Measurements from ENCODE around the gene OSBPL9.

OSBPL9 gene, protein sequence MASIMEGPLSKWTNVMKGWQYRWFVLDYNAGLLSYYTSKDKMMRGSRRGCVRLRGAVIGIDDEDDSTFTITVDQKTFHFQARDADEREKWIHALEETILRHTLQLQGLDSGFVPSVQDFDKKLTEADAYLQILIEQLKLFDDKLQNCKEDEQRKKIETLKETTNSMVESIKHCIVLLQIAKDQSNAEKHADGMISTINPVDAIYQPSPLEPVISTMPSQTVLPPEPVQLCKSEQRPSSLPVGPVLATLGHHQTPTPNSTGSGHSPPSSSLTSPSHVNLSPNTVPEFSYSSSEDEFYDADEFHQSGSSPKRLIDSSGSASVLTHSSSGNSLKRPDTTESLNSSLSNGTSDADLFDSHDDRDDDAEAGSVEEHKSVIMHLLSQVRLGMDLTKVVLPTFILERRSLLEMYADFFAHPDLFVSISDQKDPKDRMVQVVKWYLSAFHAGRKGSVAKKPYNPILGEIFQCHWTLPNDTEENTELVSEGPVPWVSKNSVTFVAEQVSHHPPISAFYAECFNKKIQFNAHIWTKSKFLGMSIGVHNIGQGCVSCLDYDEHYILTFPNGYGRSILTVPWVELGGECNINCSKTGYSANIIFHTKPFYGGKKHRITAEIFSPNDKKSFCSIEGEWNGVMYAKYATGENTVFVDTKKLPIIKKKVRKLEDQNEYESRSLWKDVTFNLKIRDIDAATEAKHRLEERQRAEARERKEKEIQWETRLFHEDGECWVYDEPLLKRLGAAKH

DNA sequence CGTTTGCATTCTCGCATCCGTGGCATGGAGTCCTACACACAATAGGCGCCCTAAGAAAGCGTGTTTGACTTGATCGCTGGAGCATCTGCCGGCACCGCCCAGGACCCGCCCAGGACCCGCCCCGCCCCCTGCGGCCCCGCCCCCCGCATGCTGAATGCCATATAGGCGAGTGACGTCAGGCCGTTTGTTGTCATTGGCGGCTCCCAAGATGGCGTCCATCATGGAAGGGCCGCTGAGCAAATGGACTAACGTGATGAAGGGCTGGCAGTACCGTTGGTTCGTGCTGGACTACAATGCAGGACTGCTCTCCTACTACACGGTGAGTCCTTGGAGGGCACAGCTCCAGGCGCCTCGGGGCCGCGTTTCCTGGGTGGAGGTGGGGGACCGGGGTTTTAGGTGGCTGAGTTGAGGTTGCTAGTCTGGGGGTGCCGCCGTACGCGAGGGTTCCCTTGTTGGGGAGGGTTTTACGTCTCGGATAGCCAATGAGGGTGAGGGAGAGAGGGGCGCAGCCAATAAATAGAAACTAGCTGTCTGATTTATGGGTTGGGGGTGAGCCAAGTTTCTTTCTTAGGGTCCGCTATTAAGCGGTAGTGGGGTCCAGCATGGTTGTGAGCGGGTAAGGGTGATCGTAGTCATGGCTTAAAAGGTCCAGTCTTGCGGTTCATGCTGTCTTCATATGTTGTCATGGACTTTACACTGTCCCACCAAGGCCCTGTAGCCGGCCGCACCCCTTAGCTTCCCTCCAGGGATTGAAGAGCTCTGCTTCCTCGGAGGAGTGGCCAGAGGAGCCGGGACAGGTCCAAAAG, at the start of gene OSBPL9:
Gene OSBPL9 (plus strand): TSS at position 190 of the 806 bp plus-strand sequence. CDS start 19 bp downstream, at position 209.
- FAIRE-seq: no peak

DNA sequence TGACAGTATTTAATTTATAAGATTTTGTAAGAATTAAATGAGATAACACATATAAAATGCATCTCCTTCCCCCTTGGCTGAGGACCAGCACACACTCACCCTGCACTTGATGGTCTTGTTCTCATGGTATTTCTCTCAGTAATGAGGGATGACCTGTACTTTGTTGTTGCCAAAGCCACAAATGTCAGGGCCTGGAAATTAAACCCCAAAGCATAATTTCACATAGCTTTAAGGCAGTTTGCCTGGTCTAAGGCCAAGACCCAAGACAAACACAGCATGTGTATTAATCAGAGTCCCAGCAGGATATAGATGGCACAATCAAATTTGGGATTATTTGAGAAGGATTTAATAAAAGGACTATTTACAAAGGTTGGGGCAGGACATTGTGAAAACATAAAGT, 49.2 kb upstream of the OSBPL9 start:
- no peak for FAIRE-seq

DNA sequence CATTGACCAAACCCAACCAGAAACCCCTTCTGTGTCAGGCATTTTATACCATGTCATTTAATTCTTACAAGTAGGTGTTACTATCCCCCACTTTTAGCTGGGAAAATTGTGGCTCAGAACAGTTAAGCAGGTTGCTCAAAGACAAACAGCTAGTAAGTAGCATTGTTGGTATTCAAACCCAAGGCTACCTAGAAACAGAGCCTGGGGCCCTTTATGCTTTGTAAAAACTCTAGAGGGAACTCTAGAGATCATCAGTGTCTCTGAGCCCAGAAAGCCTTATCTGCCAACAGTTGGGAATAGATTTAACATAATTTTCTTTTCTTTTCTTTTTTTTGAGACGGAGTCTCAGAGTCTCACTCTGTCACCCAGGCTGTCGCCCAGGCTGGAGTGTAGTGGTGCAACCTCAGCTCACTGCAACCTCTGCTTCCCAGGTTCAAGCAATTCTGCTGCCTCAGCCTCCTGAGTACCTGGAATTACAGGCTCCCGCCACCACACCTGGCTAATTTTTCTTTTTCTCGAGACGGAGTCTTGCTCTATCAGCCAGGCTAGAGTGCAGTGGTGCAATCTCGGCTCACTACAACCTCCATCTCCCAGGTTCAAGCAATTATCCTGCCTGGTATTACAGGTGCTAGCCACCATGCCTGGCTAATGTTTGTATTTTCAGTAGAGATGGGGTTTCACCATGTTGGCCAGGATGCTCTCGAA, 48.5 kb upstream of the OSBPL9 start:
- FAIRE-seq: no peak

DNA sequence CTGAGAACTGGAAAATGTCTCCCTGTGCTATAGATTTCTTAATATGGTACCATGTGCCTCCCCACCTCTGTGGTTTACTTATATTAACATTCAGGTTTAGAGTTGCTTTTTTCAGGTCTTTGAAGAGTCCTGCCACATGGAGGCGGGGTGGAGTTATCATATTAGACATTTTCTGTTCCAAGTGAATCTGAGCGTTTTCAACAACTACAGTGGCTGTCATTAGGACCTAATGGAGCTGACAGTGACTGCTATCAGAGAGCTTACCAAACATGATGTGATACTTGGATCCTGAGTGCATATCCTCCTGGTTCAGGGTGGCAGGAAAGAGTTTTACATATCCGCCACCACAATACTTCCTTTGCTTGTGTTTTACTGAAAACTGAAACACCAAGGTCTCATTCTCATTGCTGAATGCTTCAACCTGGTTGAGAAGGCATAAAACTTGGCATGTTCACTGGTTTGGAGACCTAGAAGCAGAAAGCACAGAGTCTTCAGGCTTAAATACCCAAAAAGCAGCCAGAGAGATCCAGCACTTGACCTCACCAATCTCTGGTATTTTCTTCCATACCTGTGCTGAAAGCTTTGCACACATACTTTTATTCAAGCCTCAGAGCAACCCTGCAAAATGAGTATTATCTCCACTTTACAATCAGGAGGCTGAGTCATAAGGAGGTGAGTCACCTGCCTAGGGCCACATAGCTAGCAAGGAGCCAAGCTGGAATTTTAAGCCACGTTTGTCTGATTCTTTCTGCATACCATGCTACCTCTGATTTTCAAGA, 47.4 kb upstream of the OSBPL9 start:
- no peak for FAIRE-seq

DNA sequence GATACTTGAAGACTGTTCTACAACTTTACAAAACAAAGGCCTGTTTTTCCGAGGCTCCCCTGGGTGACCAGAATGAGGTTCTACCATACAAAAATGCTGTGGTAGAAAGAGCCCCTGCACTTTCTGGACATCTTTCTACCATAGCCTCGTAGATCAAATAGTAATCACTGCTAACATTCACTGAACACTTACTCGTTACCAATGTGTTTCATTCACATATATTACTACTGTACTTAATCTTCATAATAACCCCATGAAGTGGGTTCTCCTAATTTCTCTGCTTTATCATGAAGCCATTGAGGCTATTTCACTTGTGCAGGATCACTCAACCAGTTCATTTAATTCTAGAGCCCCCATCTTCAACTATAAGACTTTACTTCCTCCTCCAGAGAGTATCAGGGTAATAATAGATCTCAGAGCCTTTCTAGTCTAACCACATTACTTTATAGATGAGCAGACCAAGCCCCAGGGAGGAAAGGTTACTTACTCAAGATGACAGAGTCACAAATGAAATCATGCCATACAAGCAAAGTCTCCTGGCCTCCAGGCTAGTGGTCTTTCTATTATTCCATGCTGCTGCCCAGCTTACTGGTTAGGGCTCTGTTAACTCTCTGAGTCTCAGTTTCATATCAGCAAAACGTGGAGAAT, 46.7 kb upstream of the OSBPL9 start:
- FAIRE-seq: no peak

DNA sequence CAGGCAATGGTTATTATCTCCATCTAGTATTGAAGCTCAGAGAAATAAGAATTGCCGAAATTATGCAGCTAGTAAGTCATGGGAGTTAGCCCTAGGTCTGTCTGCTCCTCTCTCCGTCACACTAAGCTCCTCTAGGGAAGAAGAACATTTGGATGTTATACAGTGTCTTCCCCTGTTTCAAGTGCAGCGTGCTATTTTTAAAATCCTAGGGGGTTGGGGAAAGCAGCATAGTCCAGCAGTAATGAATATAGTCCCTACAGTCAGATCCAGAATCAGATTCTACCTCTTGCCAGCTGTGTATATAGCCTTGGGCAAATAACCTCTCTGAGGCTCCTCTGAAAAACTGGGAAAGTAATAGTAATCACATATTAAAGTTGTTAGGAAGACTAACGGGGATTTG, 44.5 kb upstream of the OSBPL9 start:
- no peak for FAIRE-seq

DNA sequence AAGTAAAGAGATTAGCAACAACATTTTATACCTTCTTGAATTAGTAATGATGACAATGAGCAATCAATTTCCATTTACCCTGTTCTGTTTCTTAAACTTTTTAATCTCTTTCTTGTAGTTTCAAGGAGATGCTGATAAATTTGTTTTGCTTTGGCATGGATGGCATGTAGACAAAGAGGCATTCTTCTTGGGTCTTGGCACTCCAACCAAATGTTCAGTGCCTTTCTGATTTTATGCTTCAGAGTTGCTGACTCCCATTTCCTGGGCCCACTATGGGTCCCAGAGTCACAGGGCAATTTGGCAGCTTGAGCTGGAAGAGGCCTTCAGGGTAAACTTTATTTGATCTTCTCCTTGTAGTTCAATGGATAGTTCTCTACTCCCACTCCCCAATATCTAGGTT, 42.1 kb upstream of the OSBPL9 start:
- no peak for FAIRE-seq

DNA sequence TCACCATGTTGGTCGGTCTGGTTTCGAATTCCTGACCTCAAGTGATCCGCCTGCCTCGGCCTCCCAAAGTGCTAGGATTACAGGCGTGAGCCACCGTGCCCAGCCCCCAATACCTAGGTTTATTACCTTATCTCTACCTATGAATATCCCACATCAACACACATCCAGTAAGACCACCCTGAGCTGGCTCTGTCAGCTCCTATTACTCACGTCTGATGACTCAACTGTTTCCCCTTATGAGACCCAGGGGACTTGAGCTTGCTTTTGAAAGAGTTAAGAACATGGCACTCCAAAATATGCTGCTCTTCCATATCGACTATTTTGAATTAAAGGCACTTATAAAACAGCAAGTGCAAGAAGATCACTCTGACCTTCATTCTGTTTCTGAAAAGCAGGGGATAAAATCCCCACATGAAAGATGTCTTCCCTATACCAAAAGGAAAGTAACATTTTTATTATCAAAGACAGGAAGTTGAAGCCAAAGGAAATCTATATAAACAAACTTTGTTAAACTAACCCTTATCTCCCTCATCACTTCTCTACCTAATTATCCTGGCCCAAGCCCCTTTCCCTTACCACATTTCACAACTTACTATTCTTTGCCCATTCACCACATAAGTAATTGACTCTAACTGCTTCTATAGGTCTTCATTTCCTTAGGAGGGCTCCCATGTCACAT, 41.3 kb upstream of the OSBPL9 start:
- no peak for FAIRE-seq

DNA sequence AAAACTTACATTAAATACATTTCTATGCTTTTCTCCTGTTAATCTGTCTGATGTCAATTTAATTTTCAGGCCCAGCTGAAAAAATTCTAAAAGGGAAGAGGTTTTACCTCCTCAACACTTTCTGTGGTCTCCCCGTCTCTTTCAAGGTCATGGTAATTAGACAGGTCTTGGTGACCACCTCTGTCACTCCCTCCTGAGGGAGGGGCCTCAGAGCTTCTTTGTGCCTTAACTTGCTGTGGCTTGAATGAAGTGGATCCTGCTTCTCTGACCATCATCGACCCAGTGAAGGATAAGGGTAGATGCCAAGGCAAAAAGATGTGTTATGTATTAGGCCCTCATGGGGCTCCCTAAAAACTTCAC, 40.8 kb upstream of the OSBPL9 start:
- FAIRE-seq: no peak

DNA sequence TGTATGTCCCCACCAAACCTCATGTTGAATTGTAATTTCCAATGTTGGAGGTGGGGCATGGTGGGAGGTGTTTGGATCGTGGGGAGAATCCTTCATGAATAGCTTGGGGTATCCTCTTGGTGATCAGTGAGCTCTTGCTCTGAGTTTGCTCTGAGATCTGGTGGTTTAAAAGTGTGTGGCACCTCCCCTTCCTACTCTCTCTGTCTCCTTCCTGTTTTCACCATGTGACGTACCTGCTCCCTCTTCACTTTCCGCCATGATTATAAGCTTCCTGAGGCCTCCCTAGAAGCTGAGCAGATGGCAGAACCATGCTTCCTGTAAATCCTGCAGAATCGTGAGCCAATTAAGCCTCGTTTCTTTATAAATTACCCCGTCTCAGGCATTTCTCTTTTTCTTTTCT, 40.0 kb upstream of the OSBPL9 start:
- no peak for FAIRE-seq

DNA sequence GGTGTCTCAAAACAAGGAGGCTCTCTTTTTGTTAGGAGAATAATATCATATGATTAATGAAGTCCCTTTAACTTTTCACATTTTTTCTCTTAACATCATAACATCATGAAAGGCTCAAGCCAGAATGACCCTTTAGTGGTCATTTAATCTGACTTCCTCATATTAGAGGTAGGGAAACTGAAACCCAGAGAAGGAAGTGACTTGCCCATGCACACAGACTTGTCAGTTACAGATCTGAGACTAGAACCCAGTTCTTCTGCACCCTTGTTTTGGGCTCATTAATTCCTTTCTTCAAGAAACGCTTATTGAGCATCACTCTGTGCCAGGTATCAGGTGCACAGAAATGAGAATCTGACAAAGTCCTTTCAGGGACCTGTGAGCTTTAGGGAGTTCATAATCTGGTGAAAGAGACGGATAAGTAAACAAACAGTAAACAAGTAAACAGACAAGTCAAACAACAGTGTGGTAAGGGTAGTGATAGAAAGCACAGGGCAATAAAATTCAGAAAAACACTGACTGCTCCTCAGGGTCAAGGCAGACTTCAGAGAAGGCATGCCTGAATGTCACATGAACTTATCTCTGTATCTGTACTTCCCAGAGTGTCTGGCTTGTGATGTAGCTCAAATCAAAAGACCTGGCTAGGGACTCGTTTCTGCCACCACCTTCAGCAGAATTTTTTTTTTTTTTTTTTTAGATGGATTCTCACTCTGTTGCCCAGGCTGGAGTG, 38.3 kb upstream of the OSBPL9 start:
- FAIRE-seq: no peak

DNA sequence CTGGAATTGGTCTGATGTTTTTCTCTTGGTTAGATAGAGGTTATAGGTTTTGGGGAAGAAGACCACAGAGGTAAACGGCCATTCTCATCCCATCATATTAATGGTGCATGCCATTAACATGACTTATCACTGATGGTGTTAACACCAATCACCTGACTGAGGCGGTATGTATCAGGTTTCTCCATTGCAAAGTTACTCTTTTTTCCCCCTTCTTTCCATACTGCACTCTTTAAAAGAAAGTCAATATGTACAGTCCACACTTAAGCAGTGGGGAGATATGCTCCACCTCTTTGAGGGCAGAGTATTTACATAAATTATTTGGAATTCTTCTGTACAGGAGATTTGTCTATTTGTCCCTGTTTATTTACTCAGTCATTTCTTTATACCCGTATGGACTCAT, 35.7 kb upstream of the OSBPL9 start:
- FAIRE-seq: no peak

DNA sequence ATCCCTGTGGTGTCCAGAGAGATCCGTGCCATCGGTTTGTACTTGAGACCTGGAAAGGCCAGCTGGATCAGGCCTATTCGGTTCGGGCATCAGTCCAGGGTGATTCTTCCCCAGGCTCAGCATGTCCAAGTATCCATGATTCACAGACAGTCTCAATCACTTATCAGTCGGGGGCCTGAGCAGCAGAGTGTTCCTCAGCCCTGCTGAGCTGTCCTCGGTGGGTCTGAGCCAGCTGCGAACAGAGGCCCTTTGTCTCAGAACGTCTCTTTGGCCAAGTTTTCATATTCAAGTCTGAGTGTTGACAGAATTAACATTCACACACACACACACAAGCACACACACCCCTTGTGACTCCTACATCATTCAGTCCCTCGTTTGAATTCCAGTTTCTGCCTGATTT, 33.4 kb upstream of the OSBPL9 start:
- no peak for FAIRE-seq

DNA sequence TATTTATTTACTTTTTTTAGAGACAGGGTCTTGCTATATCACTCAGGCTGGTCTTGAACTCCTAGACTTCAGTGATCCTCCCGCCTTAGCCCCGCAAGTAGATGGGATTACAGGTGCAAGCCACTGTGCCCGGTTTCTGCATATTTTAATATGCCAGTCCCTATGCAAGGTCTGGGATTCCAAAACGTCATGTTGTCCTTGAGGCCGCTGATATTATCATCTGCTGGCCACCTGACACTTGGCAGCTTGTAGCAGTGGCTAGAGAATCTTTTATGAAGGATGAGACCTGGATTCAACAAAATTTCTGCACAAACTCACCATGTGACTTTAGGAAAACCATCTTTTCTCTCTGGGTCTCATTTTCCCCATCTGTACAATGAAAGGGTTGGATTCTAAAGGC, 32.9 kb upstream of the OSBPL9 start:
- no peak for FAIRE-seq

DNA sequence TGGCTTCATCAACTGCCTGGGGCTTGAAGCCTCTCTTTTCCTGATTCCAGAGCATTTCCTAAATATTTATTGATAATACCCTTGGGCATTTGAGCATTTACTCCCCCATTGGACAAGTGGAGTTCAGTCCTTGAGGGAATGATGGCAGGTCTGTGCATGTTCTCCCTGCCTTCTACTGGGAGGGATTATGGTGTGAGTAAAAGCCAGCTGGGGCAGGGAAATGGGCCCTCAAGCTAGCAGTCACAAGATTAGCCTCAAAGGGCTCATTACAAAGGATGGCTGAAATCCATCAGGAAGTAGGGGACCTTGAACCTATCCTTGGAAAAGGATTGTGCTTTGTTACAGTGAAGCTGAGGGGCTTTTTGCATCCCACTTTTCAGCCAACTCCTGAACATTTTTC, 24.2 kb upstream of the OSBPL9 start:
- FAIRE-seq: no peak

DNA sequence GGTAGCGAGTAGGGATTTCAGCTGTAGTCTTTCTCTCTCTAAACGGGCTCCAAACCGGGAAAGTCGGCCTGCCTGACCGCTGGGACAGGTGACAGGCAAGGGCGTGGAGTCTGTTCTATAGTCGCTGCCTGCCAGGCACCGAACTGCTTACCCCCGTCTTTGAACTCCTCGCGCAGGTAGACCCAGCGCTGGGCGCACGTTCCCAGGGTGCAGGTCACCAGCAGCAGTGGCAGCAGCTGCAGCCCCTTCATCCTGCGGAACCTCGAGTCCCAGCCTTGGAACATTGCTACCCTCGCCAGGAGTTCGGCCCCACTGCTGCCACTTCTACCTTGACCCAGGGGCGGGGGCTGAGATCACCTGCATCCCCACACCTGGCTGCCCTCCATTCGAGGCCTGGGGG, 22.2 kb upstream of the OSBPL9 start:
- FAIRE-seq: no peak

DNA sequence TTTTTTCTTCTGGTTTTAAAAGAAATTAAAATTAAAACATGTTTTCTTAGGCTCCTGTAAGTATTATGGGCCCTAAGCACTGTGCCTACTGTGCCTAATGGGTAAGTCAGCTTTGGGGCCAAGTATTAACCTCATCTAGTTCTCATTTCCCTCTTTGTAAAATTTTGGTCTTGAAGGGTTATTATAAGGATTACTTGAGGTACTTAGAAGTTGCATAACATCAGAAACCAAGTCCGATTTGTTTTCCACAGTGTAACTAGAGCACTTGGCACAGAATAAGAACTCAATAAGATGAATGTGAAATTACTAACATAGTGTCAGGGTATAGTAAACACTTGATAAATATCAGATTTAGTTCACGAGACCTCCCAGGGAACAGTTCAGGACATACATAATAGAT, 16.4 kb upstream of the OSBPL9 start:
- no peak for FAIRE-seq

DNA sequence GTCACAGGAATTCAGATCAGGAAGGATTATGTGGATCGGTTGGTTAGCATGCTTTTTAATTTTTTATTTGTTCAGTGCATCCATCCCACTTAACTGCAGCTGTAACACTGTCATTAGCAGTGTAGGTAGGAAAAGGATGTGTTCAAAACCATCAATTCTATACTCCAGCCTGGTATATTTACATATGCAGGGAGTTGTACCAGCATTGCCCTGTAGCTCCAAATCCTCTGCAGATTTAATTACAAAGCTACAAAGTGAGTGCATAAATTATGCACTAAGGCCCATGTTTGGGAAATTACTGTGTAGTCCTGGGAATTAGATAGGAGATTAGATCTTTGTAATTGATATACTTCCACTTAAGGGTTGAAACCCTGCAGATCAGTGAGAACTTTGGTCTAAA, 15.9 kb upstream of the OSBPL9 start:
- no peak for FAIRE-seq

DNA sequence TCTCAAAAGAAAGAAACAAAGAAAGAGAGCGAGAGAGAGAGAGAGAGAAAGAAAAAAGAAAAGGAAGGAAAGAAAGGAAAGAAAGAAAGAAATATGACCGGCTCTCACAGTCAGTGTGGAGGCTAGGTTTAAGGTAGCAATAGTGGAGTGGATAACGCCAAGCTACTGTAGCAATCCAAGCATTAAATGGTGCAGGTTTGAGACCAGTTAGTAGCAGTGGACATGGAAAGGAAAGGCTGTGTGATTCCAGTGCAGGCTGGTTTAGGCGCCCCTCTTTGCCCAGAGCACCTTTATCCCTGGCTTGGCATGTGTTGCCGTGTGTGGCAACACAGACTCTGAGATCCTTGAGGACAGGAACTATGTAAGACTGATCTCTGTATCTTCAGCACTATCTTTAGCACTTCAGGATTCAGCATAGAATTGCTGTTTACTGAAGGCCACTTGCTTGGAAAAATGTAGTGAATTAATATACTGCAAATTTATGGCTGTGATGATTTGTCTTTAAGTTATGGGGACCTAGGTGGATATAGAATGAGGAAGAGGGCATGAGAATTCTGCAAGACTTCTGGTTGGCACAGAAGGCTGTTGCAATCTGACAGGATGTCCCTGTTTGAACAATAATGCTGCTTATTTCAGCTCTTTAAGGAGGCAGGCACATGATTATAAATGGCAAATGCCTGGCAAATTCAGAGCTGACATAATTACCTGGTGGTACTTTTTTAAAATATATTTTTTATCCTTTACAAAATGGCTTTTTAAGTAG, 10.8 kb upstream of the OSBPL9 start:
- no peak for FAIRE-seq

DNA sequence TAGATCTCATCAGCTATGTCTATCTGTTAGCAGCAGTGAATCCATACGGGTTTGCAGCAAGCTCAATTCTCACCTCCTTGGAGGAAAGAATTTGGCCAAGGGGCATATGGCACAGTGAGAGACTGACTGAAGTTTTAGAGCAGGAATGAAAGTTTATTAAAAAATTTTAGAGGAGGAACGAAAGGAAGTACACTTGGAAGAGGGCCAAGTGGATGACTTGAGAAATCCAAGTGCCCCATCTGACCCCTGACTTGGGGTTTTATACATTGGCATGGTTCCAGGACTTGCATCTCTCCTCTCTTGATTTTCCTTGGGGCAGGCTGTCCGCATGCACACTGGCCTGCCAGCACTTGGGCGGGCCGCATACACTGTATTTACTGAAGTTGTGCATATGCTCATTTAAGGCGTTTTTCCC, 9.2 kb upstream of the OSBPL9 start:
- no peak for FAIRE-seq

All from TTC549 (cell line).